Epidermal melanocyte (primary cell): Measurements from ENCODE around the gene CHCHD3.

ENCODE experiments used
- DNase-seq: peaks from one replicate; pipeline ENCODE4 v3.0.0; 2011; ENCODE audit warnings: low spot score; ENCODE audit not compliant: insufficient read length

Gene CHCHD3

GRCh38 chr7:132745510-132745909 is 336.4 kb downstream of the CHCHD3 start:
- DNase-seq = no peak

GRCh38 chr7:132743974-132744373 is 337.9 kb downstream of the CHCHD3 start:
- no peak for DNase-seq

- no peak for DNase-seq
Measured at GRCh38 chr7:132742189-132742612, 339.7 kb downstream of the CHCHD3 start.

GRCh38 chr7:132740176-132740575 is 341.7 kb downstream of the CHCHD3 start:
- no peak for DNase-seq

GRCh38 chr7:132739271-132739955 is 342.5 kb downstream of the CHCHD3 start:
- no peak for DNase-seq

- DNase-seq = peak; percentile 47
Measured at GRCh38 chr7:132738254-132738653, 343.6 kb downstream of the CHCHD3 start.

GRCh38 chr7:132735476-132735875 is 346.4 kb downstream of the CHCHD3 start:
- no peak for DNase-seq
